ENCODE results near the gene TRIM10.

DNA sequence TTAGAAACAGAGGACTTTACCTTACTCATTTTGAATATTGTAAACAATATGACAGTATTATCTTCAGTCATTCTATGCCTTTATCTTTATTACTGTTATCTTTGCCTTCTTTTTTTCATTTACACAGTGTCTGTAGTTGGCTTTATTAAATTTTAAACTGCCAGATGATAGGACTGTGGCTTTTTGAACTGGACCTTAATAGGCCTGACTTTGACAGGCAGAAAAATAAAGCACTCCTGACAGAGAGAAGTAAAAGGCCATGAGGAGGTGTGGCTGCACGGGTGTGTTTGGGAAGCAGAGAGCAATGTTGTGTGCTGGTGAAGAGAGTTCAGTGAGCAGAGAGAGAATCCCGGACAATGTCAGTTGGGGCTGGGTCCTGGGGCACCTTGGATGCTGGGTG lies 17.2 kb downstream of the TRIM10 start:
- TF ChIP-seq POLR2AphosphoS5 (IDR thresholded peaks at IDR 0.05) (no peak), EP300 (IDR thresholded peaks at IDR 0.05) (no peak), POLR2A (IDR thresholded peaks at IDR 0.05; ENCODE audit: low read depth) (no peak)
- TF ChIP-seq, protein P1, sequence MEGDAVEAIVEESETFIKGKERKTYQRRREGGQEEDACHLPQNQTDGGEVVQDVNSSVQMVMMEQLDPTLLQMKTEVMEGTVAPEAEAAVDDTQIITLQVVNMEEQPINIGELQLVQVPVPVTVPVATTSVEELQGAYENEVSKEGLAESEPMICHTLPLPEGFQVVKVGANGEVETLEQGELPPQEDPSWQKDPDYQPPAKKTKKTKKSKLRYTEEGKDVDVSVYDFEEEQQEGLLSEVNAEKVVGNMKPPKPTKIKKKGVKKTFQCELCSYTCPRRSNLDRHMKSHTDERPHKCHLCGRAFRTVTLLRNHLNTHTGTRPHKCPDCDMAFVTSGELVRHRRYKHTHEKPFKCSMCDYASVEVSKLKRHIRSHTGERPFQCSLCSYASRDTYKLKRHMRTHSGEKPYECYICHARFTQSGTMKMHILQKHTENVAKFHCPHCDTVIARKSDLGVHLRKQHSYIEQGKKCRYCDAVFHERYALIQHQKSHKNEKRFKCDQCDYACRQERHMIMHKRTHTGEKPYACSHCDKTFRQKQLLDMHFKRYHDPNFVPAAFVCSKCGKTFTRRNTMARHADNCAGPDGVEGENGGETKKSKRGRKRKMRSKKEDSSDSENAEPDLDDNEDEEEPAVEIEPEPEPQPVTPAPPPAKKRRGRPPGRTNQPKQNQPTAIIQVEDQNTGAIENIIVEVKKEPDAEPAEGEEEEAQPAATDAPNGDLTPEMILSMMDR (IDR thresholded peaks at IDR 0.05) = no peak
